ENCODE results near the gene FAM117B.

GRCh38 chr2:202756598-202756997, 121.8 kb downstream of the FAM117B start:
- TF ChIP-seq, protein P1, sequence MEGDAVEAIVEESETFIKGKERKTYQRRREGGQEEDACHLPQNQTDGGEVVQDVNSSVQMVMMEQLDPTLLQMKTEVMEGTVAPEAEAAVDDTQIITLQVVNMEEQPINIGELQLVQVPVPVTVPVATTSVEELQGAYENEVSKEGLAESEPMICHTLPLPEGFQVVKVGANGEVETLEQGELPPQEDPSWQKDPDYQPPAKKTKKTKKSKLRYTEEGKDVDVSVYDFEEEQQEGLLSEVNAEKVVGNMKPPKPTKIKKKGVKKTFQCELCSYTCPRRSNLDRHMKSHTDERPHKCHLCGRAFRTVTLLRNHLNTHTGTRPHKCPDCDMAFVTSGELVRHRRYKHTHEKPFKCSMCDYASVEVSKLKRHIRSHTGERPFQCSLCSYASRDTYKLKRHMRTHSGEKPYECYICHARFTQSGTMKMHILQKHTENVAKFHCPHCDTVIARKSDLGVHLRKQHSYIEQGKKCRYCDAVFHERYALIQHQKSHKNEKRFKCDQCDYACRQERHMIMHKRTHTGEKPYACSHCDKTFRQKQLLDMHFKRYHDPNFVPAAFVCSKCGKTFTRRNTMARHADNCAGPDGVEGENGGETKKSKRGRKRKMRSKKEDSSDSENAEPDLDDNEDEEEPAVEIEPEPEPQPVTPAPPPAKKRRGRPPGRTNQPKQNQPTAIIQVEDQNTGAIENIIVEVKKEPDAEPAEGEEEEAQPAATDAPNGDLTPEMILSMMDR (IDR thresholded peaks at IDR 0.05; ENCODE audit: insufficient read depth, low read depth, low read length) = no peak
- TF ChIP-seq EZH2 (IDR thresholded peaks at IDR 0.05; ENCODE audit: insufficient read depth, low read length) = no peak
